ENCODE results near the gene E2F1.

Gene E2F1, protein sequence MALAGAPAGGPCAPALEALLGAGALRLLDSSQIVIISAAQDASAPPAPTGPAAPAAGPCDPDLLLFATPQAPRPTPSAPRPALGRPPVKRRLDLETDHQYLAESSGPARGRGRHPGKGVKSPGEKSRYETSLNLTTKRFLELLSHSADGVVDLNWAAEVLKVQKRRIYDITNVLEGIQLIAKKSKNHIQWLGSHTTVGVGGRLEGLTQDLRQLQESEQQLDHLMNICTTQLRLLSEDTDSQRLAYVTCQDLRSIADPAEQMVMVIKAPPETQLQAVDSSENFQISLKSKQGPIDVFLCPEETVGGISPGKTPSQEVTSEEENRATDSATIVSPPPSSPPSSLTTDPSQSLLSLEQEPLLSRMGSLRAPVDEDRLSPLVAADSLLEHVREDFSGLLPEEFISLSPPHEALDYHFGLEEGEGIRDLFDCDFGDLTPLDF

DNA sequence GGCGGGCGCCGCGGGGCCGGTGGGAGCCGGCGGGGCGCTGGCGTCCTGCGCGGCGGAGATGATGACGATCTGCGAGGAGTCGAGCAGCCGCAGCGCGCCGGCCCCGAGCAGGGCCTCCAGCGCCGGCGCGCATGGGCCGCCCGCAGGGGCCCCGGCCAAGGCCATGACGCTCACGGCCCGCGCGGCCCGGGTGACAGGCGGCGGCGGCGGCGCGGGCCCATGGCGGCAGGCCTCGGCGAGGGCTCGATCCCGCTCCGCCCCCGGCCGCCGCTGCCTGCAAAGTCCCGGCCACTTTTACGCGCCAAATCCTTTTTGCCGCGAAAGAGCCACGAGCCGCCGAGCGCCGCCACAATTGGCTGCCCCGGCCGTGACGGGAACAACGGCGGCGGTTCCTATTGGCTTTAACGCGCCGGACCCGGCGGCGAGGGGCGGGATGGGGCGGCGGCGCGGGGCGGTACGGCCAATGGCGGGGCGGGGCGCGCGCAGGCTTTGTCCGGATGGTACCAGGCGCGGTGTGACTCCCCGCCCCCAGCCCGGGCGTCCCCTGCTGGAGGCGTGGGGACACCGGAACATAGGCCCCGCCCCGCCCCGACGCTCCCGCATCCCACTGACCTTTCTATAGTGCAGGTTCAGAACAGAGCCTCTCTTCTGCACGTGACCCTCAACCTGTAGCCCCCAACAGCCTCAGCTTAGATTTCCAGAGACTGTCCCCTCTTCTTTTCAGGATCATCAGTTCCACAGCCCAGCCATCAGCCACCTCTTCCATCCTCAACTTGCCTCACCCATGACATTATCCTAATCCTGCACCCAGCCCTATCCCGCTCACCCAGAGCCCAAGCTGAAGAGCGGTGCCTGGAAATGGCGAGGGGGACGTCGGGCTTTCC is at the start of gene E2F1:
TSS of gene E2F1 (minus strand) at position 286 of the 884 bp plus-strand sequence. CDS start at position 165, 121 bp downstream.
- no peaks in the 10 kb centered on the region for H3K9me3 ChIP-seq (ENCODE audit: control insufficient read depth, insufficient read depth, low read length)
- no CpG with 5 or more reads among the region's 101 CpGs for WGBS (ENCODE audit: insufficient coverage, insufficient read length)
- H3K36me3 ChIP-seq (ENCODE audit: control insufficient read depth, insufficient read depth, low read length) = no peaks in the 10 kb centered on the region
- no peak within 1 kb of the TSS for H3K27ac ChIP-seq (ENCODE audit: low read length)
- no peaks in the 10 kb centered on the region; the same call in 1 of the 2 replicates for H3K27me3 ChIP-seq (ENCODE audit: control insufficient read depth, insufficient read depth, low read length)
- no peak for DNase-seq (ENCODE audit: low read depth, low spot score)
- H3K4me1 ChIP-seq (ENCODE audit: control insufficient read depth, insufficient read depth, low read length) = peaks cover 4% of the 10 kb centered on the region; the same call in 1 of the 2 replicates
- peak within 1 kb of the TSS; percentile 68 for H3K4me3 ChIP-seq (ENCODE audit: low read length)

DNA sequence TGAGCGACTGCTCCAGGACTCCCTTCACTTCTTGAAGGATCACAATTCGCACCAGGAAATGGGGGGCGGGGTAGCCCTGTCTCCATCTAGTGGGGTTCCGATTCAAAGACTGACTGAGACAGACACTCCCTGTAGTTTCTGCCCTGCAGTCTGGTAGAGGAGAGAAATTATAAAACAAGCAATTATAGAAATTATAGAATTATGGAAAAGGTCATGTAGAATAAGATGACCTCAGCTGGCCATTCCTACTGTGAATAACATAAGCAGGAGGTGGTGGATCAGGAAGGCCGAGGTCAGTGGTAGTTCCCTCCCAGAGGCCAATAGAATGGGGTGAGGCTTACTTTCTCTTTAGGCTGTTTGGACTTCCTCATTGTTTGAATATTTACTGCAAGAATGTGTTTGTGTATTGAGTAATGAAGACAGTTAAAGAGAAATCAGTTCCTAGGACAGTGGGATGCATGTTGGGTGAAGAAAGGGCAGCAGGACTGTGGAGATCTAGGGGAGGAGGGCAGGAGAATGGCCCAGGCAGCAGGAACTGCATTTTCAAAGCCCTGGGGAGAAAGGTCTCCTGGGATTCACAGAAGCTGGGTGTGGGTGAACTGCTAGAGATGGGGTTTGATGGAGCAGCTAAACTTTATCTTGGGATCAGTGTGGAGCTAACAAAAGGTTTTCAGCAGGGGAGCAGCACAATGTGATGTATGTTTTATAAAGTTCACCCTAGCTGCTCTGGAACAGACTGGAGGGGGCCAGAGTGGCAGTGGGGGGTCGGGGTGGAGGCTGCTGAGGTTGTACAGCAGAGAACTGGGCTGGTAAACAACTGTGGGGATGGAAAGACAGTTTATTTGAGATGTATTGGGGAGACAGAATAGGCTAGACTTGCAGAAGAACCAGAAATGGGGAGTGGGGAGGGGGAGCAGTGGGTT is 47.7 kb upstream of the E2F1 start:
- no peaks in the 10 kb centered on the region for H3K36me3 ChIP-seq (ENCODE audit: control insufficient read depth, insufficient read depth, low read length)

DNA sequence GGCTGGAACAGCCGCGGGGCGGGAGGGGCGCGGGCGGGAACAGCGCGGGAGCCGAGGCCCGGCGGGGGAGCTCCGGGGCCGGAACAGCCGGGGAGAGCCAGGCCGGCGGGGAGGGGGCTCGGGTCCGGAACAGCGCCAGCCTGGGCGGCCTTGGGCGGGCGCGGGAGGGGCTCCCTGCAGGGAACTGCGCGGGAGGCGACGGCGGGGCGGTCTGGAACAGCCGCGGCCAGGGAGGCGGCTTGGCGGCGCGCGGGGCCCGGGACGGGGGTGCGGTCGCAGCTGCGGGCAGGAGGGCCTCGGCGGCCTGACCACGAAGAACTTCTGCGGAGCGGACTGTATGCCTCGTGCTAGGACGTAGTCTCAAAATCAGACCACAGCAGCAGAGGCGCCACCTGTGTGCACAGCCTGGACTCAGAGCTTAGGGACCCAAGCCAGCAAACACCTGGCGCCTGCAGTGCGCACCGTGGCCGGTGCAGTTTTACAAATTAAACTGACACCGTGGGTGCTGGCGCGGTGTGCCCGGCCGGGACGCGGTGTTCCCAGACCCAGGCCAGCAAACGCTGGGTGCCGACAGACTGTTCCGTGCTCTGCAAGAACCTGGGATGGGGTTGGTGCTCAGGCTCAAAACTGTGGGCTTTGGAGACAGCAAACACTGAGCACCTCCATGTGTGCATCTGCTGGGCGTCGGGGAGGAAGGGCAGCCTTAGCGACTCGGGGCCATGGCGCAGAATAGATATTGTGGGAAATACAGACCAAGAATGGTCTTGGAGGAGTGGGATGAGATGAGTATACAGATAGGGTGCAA is 46.2 kb upstream of the E2F1 start:
- no peaks in the 10 kb centered on the region for H3K27me3 ChIP-seq (ENCODE audit: control insufficient read depth, insufficient read depth, low read length)
- no peaks in the 10 kb centered on the region for H3K9me3 ChIP-seq (ENCODE audit: control insufficient read depth, insufficient read depth, low read length)
- no peaks in the 10 kb centered on the region for H3K36me3 ChIP-seq (ENCODE audit: control insufficient read depth, insufficient read depth, low read length)
- no peaks in the 10 kb centered on the region for H3K4me1 ChIP-seq (ENCODE audit: control insufficient read depth, insufficient read depth, low read length)
- DNase-seq (ENCODE audit: low read depth, low spot score) = no peak
- H3K27ac ChIP-seq (ENCODE audit: low read length) = no peak overlapping the region
- no CpG with 5 or more reads among the region's 68 CpGs for WGBS (ENCODE audit: insufficient coverage, insufficient read length)
- peak overlapping the region; percentile 29; the same call in 1 of the 2 replicates for H3K4me3 ChIP-seq (ENCODE audit: low read length)

More for the DNA sequence above, 47.7 kb upstream of the E2F1 start:
- Histone ChIP-seq H3K9me3 (ENCODE audit: control insufficient read depth, insufficient read depth, low read length) (no peaks in the 10 kb centered on the region), H3K4me1 (ENCODE audit: control insufficient read depth, insufficient read depth, low read length) (no peaks in the 10 kb centered on the region), H3K4me3 (ENCODE audit: low read length) (no peak overlapping the region), H3K27me3 (ENCODE audit: control insufficient read depth, insufficient read depth, low read length) (no peaks in the 10 kb centered on the region), H3K27ac (ENCODE audit: low read length) (no peak overlapping the region)
- WGBS (ENCODE audit: insufficient coverage, insufficient read length) = no CpG with 5 or more reads among the region's 6 CpGs
- DNase-seq (ENCODE audit: low read depth, low spot score) = no peak

DNA sequence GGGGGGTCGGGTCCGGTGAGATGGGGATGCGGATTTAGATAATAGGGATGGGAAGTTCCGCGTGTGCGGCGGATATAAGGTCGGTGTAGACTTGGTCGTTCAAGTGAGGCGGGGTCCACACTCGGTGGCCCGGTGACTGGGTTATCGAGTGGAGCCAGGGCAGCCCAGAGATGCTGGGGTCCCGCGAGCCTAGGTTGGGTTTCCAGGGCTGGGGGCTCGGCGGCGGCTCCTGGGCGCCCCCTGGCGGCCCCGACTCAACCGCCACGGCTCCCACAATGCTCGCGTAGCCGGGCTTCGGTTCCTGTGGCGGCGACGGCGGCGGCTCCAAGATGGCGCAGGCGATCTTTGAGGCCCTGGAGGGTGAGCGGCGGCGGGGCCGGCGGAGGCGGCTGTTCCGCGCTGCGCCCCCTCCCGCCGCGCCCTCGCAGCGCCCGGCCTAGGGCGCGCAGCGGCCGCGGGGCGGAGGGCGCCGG is 45.5 kb upstream of the E2F1 start, which contains the start of gene ZNF341:
TSS of gene ZNF341 (plus strand) at position 304 of the 473 bp plus-strand sequence. CDS start at position 330, 26 bp downstream.
- no peaks in the 10 kb centered on the region for H3K4me1 ChIP-seq (ENCODE audit: control insufficient read depth, insufficient read depth, low read length)
- no CpG with 5 or more reads among the region's 57 CpGs for WGBS (ENCODE audit: insufficient coverage, insufficient read length)
- no peaks in the 10 kb centered on the region for H3K27me3 ChIP-seq (ENCODE audit: control insufficient read depth, insufficient read depth, low read length)
- no peaks in the 10 kb centered on the region for H3K36me3 ChIP-seq (ENCODE audit: control insufficient read depth, insufficient read depth, low read length)
- peak within 1 kb of the TSS; percentile 29; the same call in 1 of the 2 replicates for H3K4me3 ChIP-seq (ENCODE audit: low read length)
- H3K9me3 ChIP-seq (ENCODE audit: control insufficient read depth, insufficient read depth, low read length) = no peaks in the 10 kb centered on the region
- DNase-seq (ENCODE audit: low read depth, low spot score) = no peak
- H3K27ac ChIP-seq (ENCODE audit: low read length) = no peak within 1 kb of the TSS

DNA sequence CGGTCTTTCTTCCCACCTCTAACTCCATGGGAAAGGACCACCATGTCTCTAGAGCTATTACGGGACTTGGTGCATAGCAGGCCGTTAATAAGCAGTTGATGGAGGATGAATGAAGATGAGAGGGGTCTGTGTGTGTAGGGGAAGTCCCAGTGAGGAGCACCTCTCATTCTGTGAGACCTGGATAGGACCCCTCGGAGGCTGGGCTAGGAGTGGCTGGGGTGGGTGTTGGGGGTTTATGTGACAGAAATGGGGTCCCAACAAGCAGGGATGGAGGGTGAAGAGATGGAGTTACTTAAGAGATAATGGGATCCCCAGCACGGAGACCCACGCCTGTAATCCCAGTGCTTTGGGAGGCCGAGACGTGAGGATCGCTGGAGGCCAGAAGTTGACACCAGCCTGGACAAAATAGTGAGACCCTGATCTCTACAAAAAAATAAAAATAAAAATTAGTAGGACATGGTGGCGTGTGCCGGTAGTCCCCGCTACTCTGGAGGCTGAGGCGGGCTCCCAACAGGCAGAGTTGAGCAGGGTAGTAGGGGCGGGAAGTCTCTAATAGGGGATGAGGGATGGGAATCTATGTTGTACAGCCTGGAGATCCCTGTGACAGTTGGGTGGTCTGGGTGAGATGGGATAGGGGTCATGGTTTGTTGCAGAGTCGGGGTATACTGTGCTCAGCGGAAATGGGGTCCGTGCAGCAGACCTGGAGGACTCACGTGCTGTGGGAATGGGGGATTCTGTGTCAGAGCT is 44.9 kb upstream of the E2F1 start:
- no peak for DNase-seq (ENCODE audit: low read depth, low spot score)
- Histone ChIP-seq H3K4me3 (ENCODE audit: low read length) (peak overlapping the region; percentile 15; the same call in 1 of the 2 replicates), H3K9me3 (ENCODE audit: control insufficient read depth, insufficient read depth, low read length) (no peaks in the 10 kb centered on the region), H3K27ac (ENCODE audit: low read length) (no peak overlapping the region), H3K4me1 (ENCODE audit: control insufficient read depth, insufficient read depth, low read length) (no peaks in the 10 kb centered on the region), H3K27me3 (ENCODE audit: control insufficient read depth, insufficient read depth, low read length) (no peaks in the 10 kb centered on the region), H3K36me3 (ENCODE audit: control insufficient read depth, insufficient read depth, low read length) (no peaks in the 10 kb centered on the region)
- no CpG with 5 or more reads among the region's 18 CpGs for WGBS (ENCODE audit: insufficient coverage, insufficient read length)

DNA sequence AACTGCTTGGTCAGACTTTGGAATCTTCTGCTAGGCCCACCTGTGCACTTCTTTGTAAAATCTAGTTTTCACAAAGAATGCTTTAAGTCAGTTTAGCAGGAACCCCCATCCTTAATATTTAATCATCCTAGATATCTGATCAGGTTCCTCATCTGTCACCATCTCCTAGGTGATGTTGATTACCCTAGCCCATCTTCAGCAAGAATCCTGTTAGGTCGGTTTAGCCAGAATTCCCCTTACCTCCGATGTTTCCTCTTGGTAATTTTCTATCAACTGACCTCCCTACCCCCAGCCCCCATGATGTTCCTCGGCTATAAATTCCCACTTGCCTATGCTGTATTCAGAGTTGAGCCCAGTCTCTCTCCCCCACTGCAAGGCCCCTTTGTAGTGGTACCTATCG is 42.9 kb upstream of the E2F1 start:
- H3K9me3 ChIP-seq (ENCODE audit: control insufficient read depth, insufficient read depth, low read length) = no peaks in the 10 kb centered on the region

DNA sequence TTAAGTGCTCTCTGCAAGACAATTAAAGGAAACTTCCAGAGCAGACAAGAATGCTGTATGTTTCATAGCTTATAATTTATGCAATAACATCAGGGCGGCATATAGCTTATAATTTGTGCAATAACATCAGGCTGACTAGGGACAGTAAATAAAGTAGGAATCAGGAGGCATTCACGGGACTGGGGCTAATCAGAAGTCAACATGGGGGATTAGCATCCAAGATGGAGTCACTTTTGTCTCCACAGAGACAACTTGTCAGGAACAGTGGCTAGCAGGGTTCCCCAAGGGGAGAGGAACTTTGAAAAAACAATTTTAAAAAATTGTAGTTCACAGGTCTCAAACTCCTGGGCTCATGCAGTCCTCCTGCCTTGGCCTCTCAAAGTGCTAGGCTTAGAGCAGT is 42.3 kb upstream of the E2F1 start:
- no peak for DNase-seq (ENCODE audit: low read depth, low spot score)
- no peak overlapping the region for H3K27ac ChIP-seq (ENCODE audit: low read length)
- H3K4me3 ChIP-seq (ENCODE audit: low read length) = no peak overlapping the region
- no peaks in the 10 kb centered on the region for H3K4me1 ChIP-seq (ENCODE audit: control insufficient read depth, insufficient read depth, low read length)
- no peaks in the 10 kb centered on the region for H3K9me3 ChIP-seq (ENCODE audit: control insufficient read depth, insufficient read depth, low read length)
- H3K36me3 ChIP-seq (ENCODE audit: control insufficient read depth, insufficient read depth, low read length) = no peaks in the 10 kb centered on the region
- no peaks in the 10 kb centered on the region for H3K27me3 ChIP-seq (ENCODE audit: control insufficient read depth, insufficient read depth, low read length)
- WGBS (ENCODE audit: insufficient coverage, insufficient read length) = no CpG with 5 or more reads among the region's 2 CpGs

More for the DNA sequence above, 42.9 kb upstream of the E2F1 start:
- Histone ChIP-seq H3K4me3 (ENCODE audit: low read length) (no peak overlapping the region), H3K4me1 (ENCODE audit: control insufficient read depth, insufficient read depth, low read length) (no peaks in the 10 kb centered on the region), H3K27me3 (ENCODE audit: control insufficient read depth, insufficient read depth, low read length) (no peaks in the 10 kb centered on the region), H3K27ac (ENCODE audit: low read length) (no peak overlapping the region), H3K36me3 (ENCODE audit: control insufficient read depth, insufficient read depth, low read length) (no peaks in the 10 kb centered on the region)
- no peak for DNase-seq (ENCODE audit: low read depth, low spot score)
- no CpG with 5 or more reads among the region's 4 CpGs for WGBS (ENCODE audit: insufficient coverage, insufficient read length)

DNA sequence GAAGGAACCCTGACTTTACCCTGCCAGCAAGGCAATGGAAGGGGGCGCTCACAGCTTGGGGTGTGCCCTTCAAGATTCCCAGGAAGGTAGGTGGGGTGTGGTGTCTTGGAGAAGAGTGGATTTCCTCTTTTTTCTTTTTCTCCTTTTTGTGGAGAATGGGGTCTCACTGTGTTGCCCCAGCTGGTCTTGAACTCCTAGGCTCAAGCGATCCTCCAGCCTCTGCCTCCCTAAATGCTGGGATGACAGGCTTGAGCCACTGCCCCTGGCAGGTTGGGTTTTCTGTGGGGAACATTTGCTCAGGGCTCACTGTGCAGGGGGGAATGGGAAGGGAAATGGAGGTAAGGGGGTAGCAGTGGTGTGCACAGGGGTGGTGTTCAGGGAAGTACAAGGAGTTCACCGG is 41.6 kb upstream of the E2F1 start:
- Histone ChIP-seq H3K9me3 (ENCODE audit: control insufficient read depth, insufficient read depth, low read length) (no peaks in the 10 kb centered on the region), H3K4me1 (ENCODE audit: control insufficient read depth, insufficient read depth, low read length) (no peaks in the 10 kb centered on the region), H3K36me3 (ENCODE audit: control insufficient read depth, insufficient read depth, low read length) (no peaks in the 10 kb centered on the region), H3K27ac (ENCODE audit: low read length) (no peak overlapping the region), H3K27me3 (ENCODE audit: control insufficient read depth, insufficient read depth, low read length) (no peaks in the 10 kb centered on the region), H3K4me3 (ENCODE audit: low read length) (no peak overlapping the region)
- no peak for DNase-seq (ENCODE audit: low read depth, low spot score)
- no CpG with 5 or more reads among the region's 3 CpGs for WGBS (ENCODE audit: insufficient coverage, insufficient read length)

DNA sequence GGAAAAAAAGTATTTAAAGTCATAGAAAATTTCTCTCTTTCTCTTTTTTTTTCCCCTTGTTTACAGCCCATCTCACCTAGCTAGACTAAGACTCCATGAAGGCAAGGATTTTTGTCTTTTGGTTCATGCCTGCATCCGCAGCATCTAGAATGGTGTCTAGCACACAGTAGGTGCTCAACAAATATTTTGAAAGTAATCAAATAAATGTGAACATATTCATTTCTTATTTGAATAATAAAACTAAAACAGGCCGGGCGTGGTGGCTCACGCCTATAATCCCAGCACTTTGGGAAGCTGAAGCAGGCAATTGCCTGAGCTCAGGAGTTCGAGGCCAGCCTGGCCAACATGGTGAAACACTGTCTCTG is 40.9 kb upstream of the E2F1 start:
- H3K4me1 ChIP-seq (ENCODE audit: control insufficient read depth, insufficient read depth, low read length) = no peaks in the 10 kb centered on the region
- H3K4me3 ChIP-seq (ENCODE audit: low read length) = no peak overlapping the region
- H3K27ac ChIP-seq (ENCODE audit: low read length) = no peak overlapping the region
- H3K9me3 ChIP-seq (ENCODE audit: control insufficient read depth, insufficient read depth, low read length) = no peaks in the 10 kb centered on the region
- no CpG with 5 or more reads among the region's 5 CpGs for WGBS (ENCODE audit: insufficient coverage, insufficient read length)
- no peaks in the 10 kb centered on the region for H3K27me3 ChIP-seq (ENCODE audit: control insufficient read depth, insufficient read depth, low read length)
- DNase-seq (ENCODE audit: low read depth, low spot score) = no peak
- no peaks in the 10 kb centered on the region for H3K36me3 ChIP-seq (ENCODE audit: control insufficient read depth, insufficient read depth, low read length)

Data from iPS DF 6.9 (cell line).